K562 (cell line): ENCODE data around the gene DKK3. TPM values are rescaled to one million over a fixed set of nuclear protein-coding genes. Genes with fewer than 3 reads are reported as not detected.

ENCODE experiments used
- ATAC-seq: fragments of 200-7000 bp; cut with Tn5 transposase; 3 replicates; pipeline ENCODE4 v1.9.1; 2020; ENCODE audit warnings: moderate library complexity
- BruUV-seq: library from RNA; stranded (reverse); fragments of 400-500 nt; replicated peaks from 2 replicates; lab custom pipeline; 2021; lab: Mats Ljungman, UMichigan
- CTCF ChIA-PET: fragments of 300-600 bp; formaldehyde crosslinking; extraction: SDS; loops from one replicate; lab custom pipeline; 2021; ENCODE audit warnings: low intra/inter-chr PET ratio; lab: Yijun Ruan, JAX
- POLR2A ChIA-PET: fragments of 300-600, 350-650 bp; sonication (Branson Sonifier 250); formaldehyde crosslinking; extraction: SDS; loops from one replicate; lab custom pipeline; 2021; ENCODE audit warnings: antibody characterized with exemption, inconsistent platforms; lab: Yijun Ruan, JAX
- DNase-seq, 4 experiments: peaks; one replicate each; pipeline versions ENCODE4 v3.0.0 to v3.0.0-alpha.2; 2011 to 2018; ENCODE audit warnings: low spot score in 3 of 4, mixed read lengths in 3 of 4; ENCODE audit errors: extremely low read depth in 1 of 4
- FAIRE-seq: peaks from 2 replicates; lab custom pipeline; 2011; peaks lifted over from hg19 to GRCh38; lab: Jason Lieb, UNC
- H2AFZ ChIP-seq: 2 replicates; pipeline ENCODE4 v1.6.0; 2011; ENCODE audit warnings: low read depth, low read length, control low read depth, inconsistent platforms
- H3K27ac ChIP-seq: fragments of 200-600 bp; 3 replicates; pipeline ENCODE4 v1.8.0; 2011; ENCODE audit warnings: low read depth, mild to moderate bottlenecking, control low read depth, inconsistent platforms, low read length, moderate library complexity, mixed read lengths; ENCODE audit errors: extremely low read depth
- H3K27me3 ChIP-seq, 2 experiments: fragments of 300-600 bp in 1 of 2; 2 replicates in 1 of 2; 3 replicates in 1 of 2; pipeline versions ENCODE4 v1.6.0 to v1.8.0; 2011; ENCODE audit warnings: inconsistent platforms in 2 of 2, low read length in 2 of 2, mild to moderate bottlenecking in 1 of 2, mixed read lengths in 1 of 2, moderate library complexity in 1 of 2; ENCODE audit not compliant: control insufficient read depth in 2 of 2, insufficient read depth in 2 of 2
- H3K36me3 ChIP-seq: fragments of 300-600 bp; 3 replicates; pipeline ENCODE4 v1.8.0; 2011; ENCODE audit warnings: mild to moderate bottlenecking, low read length, inconsistent platforms; ENCODE audit not compliant: control insufficient read depth, insufficient read depth
- H3K4me1 ChIP-seq, 2 experiments: fragments of 200-600 bp in 1 of 2; replicated peaks in 1 of 2; 2 replicates in 1 of 2; 3 replicates in 1 of 2; pipeline versions ENCODE4 v1.5.1 to v1.8.0; 2011; ENCODE audit warnings: inconsistent platforms in 2 of 2, low read length in 2 of 2, mild to moderate bottlenecking in 1 of 2, mixed read lengths in 1 of 2, moderate library complexity in 1 of 2; ENCODE audit not compliant: control insufficient read depth in 2 of 2, insufficient read depth in 2 of 2
- H3K4me2 ChIP-seq: 2 replicates; pipeline ENCODE4 v1.6.1; 2011; ENCODE audit warnings: low read length, control low read depth, inconsistent platforms, mixed read lengths; ENCODE audit not compliant: insufficient read depth
- H3K4me3 ChIP-seq: fragments of 200-600 bp; sonication (generic), shearing (Covaris generic); 2 replicates; pipeline ENCODE4 v1.5.1; 2016; ENCODE audit warnings: control low read depth, inconsistent platforms
- H3K79me2 ChIP-seq: fragments of 200-600 bp; 3 replicates; pipeline ENCODE4 v1.8.0; 2011; ENCODE audit warnings: low read length, inconsistent platforms; ENCODE audit not compliant: control insufficient read depth, insufficient read depth
- H3K9ac ChIP-seq, 2 experiments: 2 replicates each; pipeline versions ENCODE4 v1.6.0 to v1.6.1; 2011; ENCODE audit warnings: low read depth in 2 of 2, low read length in 2 of 2, control low read depth in 1 of 2, inconsistent platforms in 1 of 2, mild to moderate bottlenecking in 1 of 2, mixed read lengths in 1 of 2; ENCODE audit not compliant: insufficient read depth in 1 of 2
- H3K9me1 ChIP-seq: one replicate; pipeline ENCODE4 v1.6.0; 2011; ENCODE audit warnings: inconsistent platforms, mild to moderate bottlenecking, low read length, moderate library complexity; ENCODE audit not compliant: control insufficient read depth, insufficient read depth
- H3K9me3 ChIP-seq: replicated peaks from 2 replicates; pipeline ENCODE4 v1.5.1; 2011; ENCODE audit warnings: low read depth, low read length, inconsistent platforms; ENCODE audit not compliant: control insufficient read depth, insufficient read depth
- H4K20me1 ChIP-seq: replicated peaks from 2 replicates; pipeline ENCODE4 v1.6.1; 2011; ENCODE audit warnings: low read length, inconsistent platforms, mixed read lengths; ENCODE audit not compliant: control insufficient read depth, insufficient read depth
- CBFA2T3 ChIP-seq: fragments of 450-650 bp; IDR thresholded peaks from 2 replicates; pipeline ENCODE4 v1.6.1; 2017
- EWSR1 ChIP-seq: fragments of 450-650 bp; IDR thresholded peaks from 2 replicates; pipeline ENCODE4 v1.6.1; 2018; ENCODE audit warnings: borderline replicate concordance, mild to moderate bottlenecking, low read depth, moderate library complexity; ENCODE audit not compliant: partially characterized antibody
- HMG20A ChIP-seq: fragments of 450-650 bp; formaldehyde crosslinking; conservative IDR thresholded peaks from 2 replicates; pipeline ENCODE4 v1.4.0; 2020; ENCODE audit warnings: mild to moderate bottlenecking, mixed read lengths
- PCBP2 ChIP-seq: fragments of 200-400 bp; formaldehyde crosslinking; IDR thresholded peaks from 2 replicates; pipeline ENCODE4 v1.6.1; 2018; ENCODE audit warnings: low read length, low read depth, mild to moderate bottlenecking, moderate library complexity; ENCODE audit not compliant: poor library complexity, severe bottlenecking
- PHF21A ChIP-seq: fragments of 450-650 bp; IDR thresholded peaks from 2 replicates; pipeline ENCODE4 v1.6.1; 2017; ENCODE audit warnings: low read depth, borderline replicate concordance
- PRMT5 ChIP-seq: sonication (generic); formaldehyde crosslinking; IDR thresholded peaks from 2 replicates; pipeline ENCODE4 v1.5.0; 2020; ENCODE audit warnings: missing genetic modification reagents
- RFX5 ChIP-seq: IDR thresholded peaks from 2 replicates; pipeline ENCODE4 v1.6.1; 2011; ENCODE audit warnings: low read depth, mild to moderate bottlenecking, improper control_type of control experiment, low read length
- SIRT6 ChIP-seq: IDR thresholded peaks from one replicate; pipeline ENCODE4 v1.6.1; 2012; ENCODE audit warnings: low read depth, mild to moderate bottlenecking, control low read depth, inconsistent platforms, low read length, moderate library complexity
- SREBF2 ChIP-seq: sonication (generic); formaldehyde crosslinking; IDR thresholded peaks from 2 replicates; pipeline ENCODE4 v1.4.0; 2020; ENCODE audit warnings: mild to moderate bottlenecking, missing genetic modification reagents
- WHSC1 ChIP-seq: IDR thresholded peaks from one replicate; pipeline ENCODE4 v1.6.1; 2012; ENCODE audit warnings: low read length, control low read depth, inconsistent platforms
- ZNF146 ChIP-seq: IDR thresholded peaks from one replicate; pipeline ENCODE4 v1.6.1; 2018; ENCODE audit warnings: missing compliant biosample characterization; ENCODE audit not compliant: unreplicated experiment
- ZNF232 ChIP-seq: sonication (generic); formaldehyde crosslinking; IDR thresholded peaks from 2 replicates; pipeline ENCODE4 v1.8.0; 2022; ENCODE audit warnings: mild to moderate bottlenecking, missing genetic modification reagents
- ZZZ3 ChIP-seq: fragments of 450-650 bp; IDR thresholded peaks from 2 replicates; pipeline ENCODE4 v1.6.1; 2016; ENCODE audit warnings: antibody characterized with exemption, mild to moderate bottlenecking, moderate library complexity
- WGBS: fragments of 100-300 bp; shearing (Covaris generic); methylation state at CpG from one replicate; pipeline ENCODE4 v1.1.6; 2016; ENCODE audit warnings: low coverage, mixed read lengths; ENCODE audit not compliant: insufficient coverage; ENCODE audit errors: missing lambda C conversion rate; 5-methylcytosine and 5-hydroxymethylcytosine counted together
- in situ Hi-C: fragments of 300-500 bp; cut with MboI; formaldehyde crosslinking; loops from 4 replicates; pipeline ENCODE4 v1.15.0; 2018; ENCODE audit warnings: inconsistent platforms, mixed read lengths
- intact Hi-C: fragments of 100-400 bp; cut with micrococcal nuclease; formaldehyde crosslinking; loops from 2 replicates; pipeline ENCODE4 v1.14.2; 2022
- polyA plus RNA-seq, 8 experiments: library from polyadenylated mRNA; depleted of rRNA in 4 of 8; stranded (reverse) in 5 of 8; unstranded in 3 of 8; fragments of >200 nt; fragmentation: Nextera tagmentation in 2 of 8; fragmentation: Illumina TruSeq in 1 of 8; extraction: Ambion mirVana in 2 of 8; extraction: Trizol in 1 of 8; gene quantifications; 2 replicates each; pipeline versions ENCODE4 v1.2.1 to v1.2.3, GENCODE V29; 2011 to 2014; ENCODE audit warnings: inconsistent platforms in 1 of 8, missing spikeins in 1 of 8
- total RNA-seq, 7 experiments: library from RNA; depleted of rRNA in 6 of 7; stranded (reverse); fragments of >200 nt in 6 of 7; fragmentation: Illumina TruSeq in 2 of 7; extraction: Trizol in 2 of 7; gene quantifications; 2 replicates each; pipeline versions ENCODE4 v1.2.1 to v1.2.3, GENCODE V29; 2011 to 2021; ENCODE audit warnings: low replicate concordance in 1 of 7
- TF ChIP-seq, protein P1 (sequence below): IDR thresholded peaks from 2 replicates; pipeline ENCODE4 v1.6.1; 2014; ENCODE audit warnings: antibody characterized with exemption
- TF ChIP-seq, protein P2 (sequence below): sonication (generic); formaldehyde crosslinking; IDR thresholded peaks from 2 replicates; pipeline ENCODE4 v1.8.0; 2022; ENCODE audit warnings: missing genetic modification reagents, mild to moderate bottlenecking, moderate library complexity, borderline replicate concordance

DKK3 gene
- total and polyA plus RNA-seq, 9 of the 15 experiments (the other 6 are each of a cell fraction or from before 2014, with no cell fraction given) = 0.14 to 0.85 (median 0.38) TPM; not detected in 6

GRCh38 chr11:11975201-11976092, 33.0 kb downstream of the DKK3 start:
- H3K4me1 ChIP-seq = peaks cover 0 to 4% of the 10 kb centered on the region in 2 experiments; a peak in 3 of 5 replicates
- no peaks in the 10 kb centered on the region for H3K9me3 ChIP-seq
- no peak overlapping the region for H3K27ac ChIP-seq
- no peak overlapping the region for H3K4me2 ChIP-seq
- in situ Hi-C loops = no loop called here
- no peak for TF ChIP-seq RFX5
- TF ChIP-seq EWSR1 = no peak
- TF ChIP-seq HMG20A = no peak
- TF ChIP-seq SIRT6 = no peak
- TF ChIP-seq ZZZ3 = no peak
- no peak for TF ChIP-seq PRMT5 (CRISPR knock-in tag)
- no peak for TF ChIP-seq WHSC1
- no peak for TF ChIP-seq SREBF2
- no peak for TF ChIP-seq ZNF232 (CRISPR knock-in tag)
- TF ChIP-seq ZNF146 = no peak
- TF ChIP-seq, protein P1, sequence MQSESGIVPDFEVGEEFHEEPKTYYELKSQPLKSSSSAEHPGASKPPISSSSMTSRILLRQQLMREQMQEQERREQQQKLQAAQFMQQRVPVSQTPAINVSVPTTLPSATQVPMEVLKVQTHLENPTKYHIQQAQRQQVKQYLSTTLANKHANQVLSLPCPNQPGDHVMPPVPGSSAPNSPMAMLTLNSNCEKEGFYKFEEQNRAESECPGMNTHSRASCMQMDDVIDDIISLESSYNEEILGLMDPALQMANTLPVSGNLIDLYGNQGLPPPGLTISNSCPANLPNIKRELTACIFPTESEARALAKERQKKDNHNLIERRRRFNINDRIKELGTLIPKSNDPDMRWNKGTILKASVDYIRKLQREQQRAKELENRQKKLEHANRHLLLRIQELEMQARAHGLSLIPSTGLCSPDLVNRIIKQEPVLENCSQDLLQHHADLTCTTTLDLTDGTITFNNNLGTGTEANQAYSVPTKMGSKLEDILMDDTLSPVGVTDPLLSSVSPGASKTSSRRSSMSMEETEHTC = no peak
- TF ChIP-seq, protein P2, sequence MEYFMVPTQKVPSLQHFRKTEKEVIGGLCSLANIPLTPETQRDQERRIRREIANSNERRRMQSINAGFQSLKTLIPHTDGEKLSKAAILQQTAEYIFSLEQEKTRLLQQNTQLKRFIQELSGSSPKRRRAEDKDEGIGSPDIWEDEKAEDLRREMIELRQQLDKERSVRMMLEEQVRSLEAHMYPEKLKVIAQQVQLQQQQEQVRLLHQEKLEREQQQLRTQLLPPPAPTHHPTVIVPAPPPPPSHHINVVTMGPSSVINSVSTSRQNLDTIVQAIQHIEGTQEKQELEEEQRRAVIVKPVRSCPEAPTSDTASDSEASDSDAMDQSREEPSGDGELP (CRISPR knock-in tag) = no peak
- no peak for TF ChIP-seq CBFA2T3
- TF ChIP-seq PCBP2 = no peak
- no peak for TF ChIP-seq PHF21A
- no peak for ATAC-seq
- no peaks in the 10 kb centered on the region for H3K36me3 ChIP-seq
- H3K9ac ChIP-seq = no peak overlapping the region
- no peaks in the 10 kb centered on the region for H3K9me1 ChIP-seq
- DNase-seq = no peak
- ChIA-PET CTCF (no interaction called here), POLR2A (interaction anchor here (0.6 kb wide), 1 partner anchor 588 kb away, joined by 3 read pairs; no protein-coding TSS in a partner anchor)
- no peaks in the 10 kb centered on the region for H3K79me2 ChIP-seq
- intact Hi-C loops = no loop called here
- FAIRE-seq = no peak
- H3K4me3 ChIP-seq = no peak overlapping the region
- 4% methylated on average over 11 of the region's 11 CpGs for WGBS
- no peaks in the 10 kb centered on the region for H4K20me1 ChIP-seq
- H3K27me3 ChIP-seq = peaks cover 17 to 60% of the 10 kb centered on the region in 2 experiments; a peak in 4 of 5 replicates
- H2AFZ ChIP-seq = no peak overlapping the region
- no TSS peak for BruUV-seq
